Effector memory CD4-positive, alpha-beta T cell (primary cell): ENCODE results near the gene FGFR4.

ENCODE experiments used
- DNase-seq, 3 donors: peaks; one replicate each; pipeline ENCODE4 v3.0.0-alpha.2; 2020
- H3K27ac ChIP-seq: 2 replicates; pipeline ENCODE4 v1.7.0; 2013; ENCODE audit warnings: mild to moderate bottlenecking, low read length, moderate library complexity; ENCODE audit not compliant: insufficient read depth, poor library complexity, severe bottlenecking
- H3K27me3 ChIP-seq: replicated peaks from 2 replicates; pipeline ENCODE4 v1.7.0; 2013; ENCODE audit warnings: mild to moderate bottlenecking, low read length; ENCODE audit not compliant: insufficient read depth, control insufficient read depth, poor library complexity, severe bottlenecking
- H3K36me3 ChIP-seq: 2 replicates; pipeline ENCODE4 v1.7.0; 2013; ENCODE audit warnings: mild to moderate bottlenecking, low read length, moderate library complexity; ENCODE audit not compliant: control insufficient read depth, insufficient read depth
- H3K4me1 ChIP-seq: 2 replicates; pipeline ENCODE4 v1.7.0; 2013; ENCODE audit warnings: low read length, mild to moderate bottlenecking; ENCODE audit not compliant: control insufficient read depth, insufficient read depth, poor library complexity, severe bottlenecking
- H3K4me3 ChIP-seq: 2 replicates; pipeline ENCODE4 v1.7.0; 2013; ENCODE audit warnings: low read length, low read depth, mild to moderate bottlenecking; ENCODE audit not compliant: insufficient read depth, poor library complexity, severe bottlenecking
- H3K9me3 ChIP-seq: 2 replicates; pipeline ENCODE4 v1.7.0; 2013; ENCODE audit warnings: mild to moderate bottlenecking, low read length, moderate library complexity; ENCODE audit not compliant: control insufficient read depth

FGFR4 gene

GRCh38 chr5:177064500-177065277 lies 22.0 kb upstream of the FGFR4 start:
- Histone ChIP-seq H3K4me1 (no peaks in the 10 kb centered on the region), H3K27me3 (no peaks in the 10 kb centered on the region), H3K27ac (no peak overlapping the region), H3K9me3 (no peaks in the 10 kb centered on the region), H3K4me3 (no peak overlapping the region), H3K36me3 (peaks cover 27% of the 10 kb centered on the region)
- no peak for DNase-seq

GRCh38 chr5:177065491-177065890 lies 21.2 kb upstream of the FGFR4 start:
- H3K36me3 ChIP-seq = peaks cover 27% of the 10 kb centered on the region
- H3K9me3 ChIP-seq = no peaks in the 10 kb centered on the region
- DNase-seq = no peak
- H3K27ac ChIP-seq = no peak overlapping the region
- H3K4me1 ChIP-seq = no peaks in the 10 kb centered on the region
- H3K27me3 ChIP-seq = no peaks in the 10 kb centered on the region
- H3K4me3 ChIP-seq = no peak overlapping the region

GRCh38 chr5:177066224-177066623 lies 20.5 kb upstream of the FGFR4 start:
- Histone ChIP-seq H3K36me3 (peaks cover 27% of the 10 kb centered on the region), H3K9me3 (no peaks in the 10 kb centered on the region), H3K27ac (no peak overlapping the region), H3K4me1 (no peaks in the 10 kb centered on the region), H3K27me3 (no peaks in the 10 kb centered on the region), H3K4me3 (no peak overlapping the region)
- no peak for DNase-seq

GRCh38 chr5:177067503-177067902 lies 19.2 kb upstream of the FGFR4 start:
- H3K27me3 ChIP-seq = no peaks in the 10 kb centered on the region
- no peaks in the 10 kb centered on the region for H3K9me3 ChIP-seq
- peaks cover 19% of the 10 kb centered on the region for H3K36me3 ChIP-seq
- DNase-seq = no peak
- no peak overlapping the region for H3K4me3 ChIP-seq
- H3K27ac ChIP-seq = no peak overlapping the region
- no peaks in the 10 kb centered on the region for H3K4me1 ChIP-seq

- no peaks in the 10 kb centered on the region for H3K9me3 ChIP-seq
- H3K27ac ChIP-seq = no peak overlapping the region
These were observed 16.1 kb upstream of the FGFR4 start for GRCh38 chr5:177070536-177071191.

GRCh38 chr5:177071666-177072385 lies 14.9 kb upstream of the FGFR4 start:
- no peaks in the 10 kb centered on the region for H3K9me3 ChIP-seq
- DNase-seq = peak in 2 of 3 donors; percentile 6 to 47
- no peaks in the 10 kb centered on the region for H3K36me3 ChIP-seq
- H3K27ac ChIP-seq = no peak overlapping the region
- no peaks in the 10 kb centered on the region for H3K27me3 ChIP-seq
- H3K4me1 ChIP-seq = no peaks in the 10 kb centered on the region
- H3K4me3 ChIP-seq = no peak overlapping the region

More at GRCh38 chr5:177070536-177071191, 16.1 kb upstream of the FGFR4 start:
- no peak for DNase-seq
- H3K4me3 ChIP-seq = no peak overlapping the region
- no peaks in the 10 kb centered on the region for H3K4me1 ChIP-seq
- H3K27me3 ChIP-seq = no peaks in the 10 kb centered on the region
- peaks cover 1% of the 10 kb centered on the region for H3K36me3 ChIP-seq

- no peak for DNase-seq
- H3K4me3 ChIP-seq = no peak overlapping the region
- no peaks in the 10 kb centered on the region for H3K4me1 ChIP-seq
- H3K36me3 ChIP-seq = no peaks in the 10 kb centered on the region
- H3K27ac ChIP-seq = no peak overlapping the region
- no peaks in the 10 kb centered on the region for H3K27me3 ChIP-seq
- H3K9me3 ChIP-seq = no peaks in the 10 kb centered on the region
These were observed 9.4 kb upstream of the FGFR4 start for GRCh38 chr5:177077335-177077734.

GRCh38 chr5:177079606-177080005 lies 7.1 kb upstream of the FGFR4 start:
- no peaks in the 10 kb centered on the region for H3K4me1 ChIP-seq
- H3K9me3 ChIP-seq = no peaks in the 10 kb centered on the region
- H3K27ac ChIP-seq = no peak overlapping the region
- DNase-seq = no peak
- no peaks in the 10 kb centered on the region for H3K27me3 ChIP-seq
- H3K4me3 ChIP-seq = no peak overlapping the region
- no peaks in the 10 kb centered on the region for H3K36me3 ChIP-seq

- Histone ChIP-seq H3K36me3 (no peaks in the 10 kb centered on the region), H3K4me1 (no peaks in the 10 kb centered on the region), H3K27ac (no peak overlapping the region), H3K4me3 (no peak overlapping the region), H3K9me3 (no peaks in the 10 kb centered on the region), H3K27me3 (no peaks in the 10 kb centered on the region)
- DNase-seq = no peak
These were observed 6.5 kb upstream of the FGFR4 start for GRCh38 chr5:177080265-177080664.

GRCh38 chr5:177081859-177082258 lies 4.9 kb upstream of the FGFR4 start:
- H3K27me3 ChIP-seq = no peaks in the 10 kb centered on the region
- H3K4me3 ChIP-seq = no peak overlapping the region
- no peaks in the 10 kb centered on the region for H3K9me3 ChIP-seq
- H3K36me3 ChIP-seq = no peaks in the 10 kb centered on the region
- peaks cover 1% of the 10 kb centered on the region for H3K4me1 ChIP-seq
- no peak for DNase-seq
- no peak overlapping the region for H3K27ac ChIP-seq
